ENCODE measurements around the gene GATAD2B.
"Not testable (repeated sequence)": the region's sequence is repeated elsewhere in the genome, so short reads cannot be mapped to it uniquely, and the experiment has no call there.

Gene GATAD2B

GRCh38 chr1:153769221-153769620, 153.6 kb downstream of the GATAD2B start:
- H4K8ac ChIP-seq (ENCODE audit: low read depth, low read length) = no peak overlapping the region
- no peak overlapping the region for H3K18ac ChIP-seq (ENCODE audit: low read length)
- H3K14ac ChIP-seq (ENCODE audit: low read length) = no peak overlapping the region
- H2BK12ac ChIP-seq (ENCODE audit: low read length) = no peak overlapping the region
- no peak overlapping the region for H2AFZ ChIP-seq (ENCODE audit: insufficient read depth, low read length, poor library complexity)
- H2BK5ac ChIP-seq (ENCODE audit: low read depth, low read length, poor library complexity) = no peak overlapping the region
- no peak overlapping the region for H4K12ac ChIP-seq (ENCODE audit: low read depth, low read length)
- no peak overlapping the region for H3K9ac ChIP-seq (ENCODE audit: low read length)
- no peaks in the 10 kb centered on the region for H3K79me1 ChIP-seq (ENCODE audit: low read length)
- H3K4me3 ChIP-seq (ENCODE audit: low read depth, low read length) = no peak overlapping the region
- H4K91ac ChIP-seq (ENCODE audit: low read depth, low read length) = no peak overlapping the region
- no peak overlapping the region for H3K4me2 ChIP-seq (ENCODE audit: low read length)
- no peaks in the 10 kb centered on the region for H3K27me3 ChIP-seq (ENCODE audit: insufficient read depth, low read length)
- no peaks in the 10 kb centered on the region for H3K79me2 ChIP-seq (ENCODE audit: control insufficient read depth, insufficient read depth, low read length, poor library complexity)
- H3K4ac ChIP-seq (ENCODE audit: low read depth, low read length) = no peak overlapping the region
- H3K36me3 ChIP-seq (ENCODE audit: control insufficient read depth in 1 of 2, insufficient read depth in 2 of 2, low read length in 2 of 2) = peaks cover 67 to 82% of the 10 kb centered on the region in 2 experiments
- no peaks in the 10 kb centered on the region for H3K4me1 ChIP-seq (ENCODE audit: control insufficient read depth in 1 of 2, insufficient read depth in 2 of 2, low read length in 2 of 2)
- no peak overlapping the region for H3K23ac ChIP-seq (ENCODE audit: low read length)
- no peak overlapping the region for H2BK120ac ChIP-seq (ENCODE audit: insufficient read depth, low read length, poor library complexity)
- no peak overlapping the region for H3K27ac ChIP-seq (ENCODE audit: low read depth, low read length)
- no peak overlapping the region for H2AK5ac ChIP-seq (ENCODE audit: low read length)
- no peak for DNase-seq
- WGBS (ENCODE audit: extremely low coverage, insufficient coverage, insufficient read length) = no CpG with 5 or more reads among the region's 3 CpGs
- no peaks in the 10 kb centered on the region for H3K9me3 ChIP-seq (ENCODE audit: insufficient read depth, low read depth, low read length)

- H3K79me2 ChIP-seq (ENCODE audit: control insufficient read depth, insufficient read depth, low read length, poor library complexity) = no peaks in the 10 kb centered on the region
- H3K9me3 ChIP-seq (ENCODE audit: insufficient read depth, low read depth, low read length) = no peaks in the 10 kb centered on the region
- H4K8ac ChIP-seq (ENCODE audit: low read depth, low read length) = no peak overlapping the region
- no peaks in the 10 kb centered on the region for H3K27me3 ChIP-seq (ENCODE audit: insufficient read depth, low read length)
- H3K27ac ChIP-seq (ENCODE audit: low read depth, low read length) = no peak overlapping the region
- no peak overlapping the region for H3K18ac ChIP-seq (ENCODE audit: low read length)
- no peak for DNase-seq
- no peak overlapping the region for H2AFZ ChIP-seq (ENCODE audit: insufficient read depth, low read length, poor library complexity)
- no peaks in the 10 kb centered on the region for H3K79me1 ChIP-seq (ENCODE audit: low read length)
- H3K4me1 ChIP-seq (ENCODE audit: control insufficient read depth in 1 of 2, insufficient read depth in 2 of 2, low read length in 2 of 2) = no peaks in the 10 kb centered on the region
- no peak overlapping the region for H3K4me2 ChIP-seq (ENCODE audit: low read length)
- no CpG with 5 or more reads among the region's 4 CpGs for WGBS (ENCODE audit: extremely low coverage, insufficient coverage, insufficient read length)
- H4K91ac ChIP-seq (ENCODE audit: low read depth, low read length) = no peak overlapping the region
- no peak overlapping the region for H4K12ac ChIP-seq (ENCODE audit: low read depth, low read length)
- no peak overlapping the region for H2BK120ac ChIP-seq (ENCODE audit: insufficient read depth, low read length, poor library complexity)
- no peak overlapping the region for H2BK12ac ChIP-seq (ENCODE audit: low read length)
- no peak overlapping the region for H2BK5ac ChIP-seq (ENCODE audit: low read depth, low read length, poor library complexity)
- H3K36me3 ChIP-seq (ENCODE audit: control insufficient read depth in 1 of 2, insufficient read depth in 2 of 2, low read length in 2 of 2) = peaks cover 69 to 84% of the 10 kb centered on the region in 2 experiments
- no peak overlapping the region for H3K4me3 ChIP-seq (ENCODE audit: low read depth, low read length)
- H2AK5ac ChIP-seq (ENCODE audit: low read length) = no peak overlapping the region
- no peak overlapping the region for H3K14ac ChIP-seq (ENCODE audit: low read length)
- H3K23ac ChIP-seq (ENCODE audit: low read length) = no peak overlapping the region
- no peak overlapping the region for H3K9ac ChIP-seq (ENCODE audit: low read length)
- H3K4ac ChIP-seq (ENCODE audit: low read depth, low read length) = no peak overlapping the region
Measured at GRCh38 chr1:153768316-153769181, 154.2 kb downstream of the GATAD2B start.

GRCh38 chr1:153767519-153767918, 155.3 kb downstream of the GATAD2B start:
- Histone ChIP-seq H3K18ac (ENCODE audit: low read length) (no peak overlapping the region), H2AK5ac (ENCODE audit: low read length) (no peak overlapping the region), H2BK5ac (ENCODE audit: low read depth, low read length, poor library complexity) (no peak overlapping the region), H4K12ac (ENCODE audit: low read depth, low read length) (no peak overlapping the region), H3K4me2 (ENCODE audit: low read length) (no peak overlapping the region), H4K8ac (ENCODE audit: low read depth, low read length) (no peak overlapping the region), H3K14ac (ENCODE audit: low read length) (no peak overlapping the region), H3K9ac (ENCODE audit: low read length) (no peak overlapping the region), H2AFZ (ENCODE audit: insufficient read depth, low read length, poor library complexity) (no peak overlapping the region), H3K4ac (ENCODE audit: low read depth, low read length) (no peak overlapping the region), H3K4me1 (ENCODE audit: control insufficient read depth in 1 of 2, insufficient read depth in 2 of 2, low read length in 2 of 2) (no peaks in the 10 kb centered on the region), H4K91ac (ENCODE audit: low read depth, low read length) (no peak overlapping the region), H3K23ac (ENCODE audit: low read length) (no peak overlapping the region), H2BK120ac (ENCODE audit: insufficient read depth, low read length, poor library complexity) (no peak overlapping the region), H3K9me3 (ENCODE audit: insufficient read depth, low read depth, low read length) (no peaks in the 10 kb centered on the region), H3K4me3 (ENCODE audit: low read depth, low read length) (no peak overlapping the region), H2BK12ac (ENCODE audit: low read length) (no peak overlapping the region), H3K79me1 (ENCODE audit: low read length) (no peaks in the 10 kb centered on the region), H3K27me3 (ENCODE audit: insufficient read depth, low read length) (no peaks in the 10 kb centered on the region), H3K79me2 (ENCODE audit: control insufficient read depth, insufficient read depth, low read length, poor library complexity) (no peaks in the 10 kb centered on the region), H3K27ac (ENCODE audit: low read depth, low read length) (no peak overlapping the region), H3K36me3 (ENCODE audit: control insufficient read depth in 1 of 2, insufficient read depth in 2 of 2, low read length in 2 of 2) (peaks cover 67 to 84% of the 10 kb centered on the region in 2 experiments)
- no peak for DNase-seq
- no CpG with 5 or more reads among the region's 11 CpGs for WGBS (ENCODE audit: extremely low coverage, insufficient coverage, insufficient read length)

GRCh38 chr1:153766663-153767062, 156.1 kb downstream of the GATAD2B start:
- DNase-seq; H3K79me2 ChIP-seq (ENCODE audit: control insufficient read depth, insufficient read depth, low read length, poor library complexity); H2AFZ ChIP-seq (ENCODE audit: insufficient read depth, low read length, poor library complexity); H4K8ac ChIP-seq (ENCODE audit: low read depth, low read length); H3K9ac ChIP-seq (ENCODE audit: low read length); H3K9me3 ChIP-seq (ENCODE audit: insufficient read depth, low read depth, low read length); H3K4me3 ChIP-seq (ENCODE audit: low read depth, low read length); H2AK5ac ChIP-seq (ENCODE audit: low read length); H3K27ac ChIP-seq (ENCODE audit: low read depth, low read length); H3K4me2 ChIP-seq (ENCODE audit: low read length); H3K79me1 ChIP-seq (ENCODE audit: low read length); H3K4me1 ChIP-seq (ENCODE audit: control insufficient read depth in 1 of 2, insufficient read depth in 2 of 2, low read length in 2 of 2); H3K27me3 ChIP-seq (ENCODE audit: insufficient read depth, low read length); H3K14ac ChIP-seq (ENCODE audit: low read length); H3K23ac ChIP-seq (ENCODE audit: low read length); H4K91ac ChIP-seq (ENCODE audit: low read depth, low read length); H2BK120ac ChIP-seq (ENCODE audit: insufficient read depth, low read length, poor library complexity); H2BK5ac ChIP-seq (ENCODE audit: low read depth, low read length, poor library complexity); H4K12ac ChIP-seq (ENCODE audit: low read depth, low read length); H3K4ac ChIP-seq (ENCODE audit: low read depth, low read length); H3K18ac ChIP-seq (ENCODE audit: low read length); H2BK12ac ChIP-seq (ENCODE audit: low read length): not testable (repeated sequence)
- no CpG with 5 or more reads among the region's 10 CpGs for WGBS (ENCODE audit: extremely low coverage, insufficient coverage, insufficient read length)
- H3K36me3 ChIP-seq (ENCODE audit: control insufficient read depth in 1 of 2, insufficient read depth in 2 of 2, low read length in 2 of 2) = peaks cover 62 to 82% of the 10 kb centered on the region in 2 experiments

All from trophoblast cell (in vitro differentiated cells and primary cell).